Body of pancreas (tissue), 4 donors: Measurements from ENCODE around the gene CCL25. TPM values are rescaled to one million over a fixed set of nuclear protein-coding genes. Genes with fewer than 3 reads are reported as not detected.

Experiments used
- ATAC-seq: fragments of 150-250 bp; one replicate; pipeline ENCODE4 v1.9.1; 2016
- DNase-seq, 4 donors: peaks; one replicate each; pipeline ENCODE4 v3.0.0-alpha.2; 2019
- H3K27ac ChIP-seq, 4 donors: fragments of 200-600 bp; sonication (generic); 1 replicate in 3 of 4; 2 replicates in 1 of 4; pipeline versions ENCODE4 v1.5.1 to v1.6.1; 2016 to 2019; ENCODE audit warnings: mild to moderate bottlenecking in 1 of 4, mixed read lengths in 1 of 4, moderate library complexity in 1 of 4
- H3K27me3 ChIP-seq, 2 donors: fragments of 200-600 bp; sonication (generic); one replicate each; pipeline ENCODE4 v1.6.0; 2016; ENCODE audit warnings: mild to moderate bottlenecking in 1 of 2
- H3K36me3 ChIP-seq, 2 donors: fragments of 200-600 bp; sonication (generic); replicated peaks in 1 of 2; 2 replicates each; pipeline ENCODE4 v1.5.1; 2016; ENCODE audit warnings: low read depth in 2 of 2; ENCODE audit not compliant: insufficient read depth in 1 of 2
- H3K4me1 ChIP-seq: fragments of 200-600 bp; sonication (generic); one replicate; pipeline ENCODE4 v1.6.0; 2016
- H3K4me3 ChIP-seq, 2 donors: fragments of 200-600 bp; sonication (generic); 1 replicate in 1 of 2; 2 replicates in 1 of 2; pipeline ENCODE4 v1.5.1; 2016 to 2019
- H3K9me3 ChIP-seq, 3 donors: fragments of 200-600 bp; sonication (generic); 1 replicate in 2 of 3; 2 replicates in 1 of 3; pipeline ENCODE4 v1.5.1; 2016
- CTCF ChIP-seq, 7 experiments: fragments of 450-650 bp in 4 of 7; fragments of 200-600 bp in 3 of 7; sonication (generic) in 3 of 7; IDR thresholded peaks; one replicate each; pipeline ENCODE4 v1.5.1; 2016 to 2019; ENCODE audit warnings: antibody characterized with exemption in 7 of 7
- POLR2A ChIP-seq, 3 donors: fragments of 450-650 bp; IDR thresholded peaks; one replicate each; pipeline ENCODE4 v1.6.1; 2016; ENCODE audit warnings: antibody characterized with exemption in 3 of 3, mild to moderate bottlenecking in 2 of 3
- WGBS, 2 donors: methylation state at CpG; one replicate each; pipeline ENCODE4 v1.1.5; 2017; 5-methylcytosine and 5-hydroxymethylcytosine counted together
- intact Hi-C: fragments of 100-400 bp; cut with DNase I; formaldehyde crosslinking; loops from one replicate; pipeline ENCODE4 v1.15.1; 2023
- total RNA-seq, 2 donors: library from RNA; depleted of rRNA; stranded (reverse); fragments of >200 nt; gene quantifications; one replicate each; pipeline ENCODE4 v1.1.0, GENCODE V29; 2016

Gene CCL25
- total RNA-seq, 2 donors from 2014 or later = not detected

GRCh38 chr19:8083141-8083540 lies 30.6 kb downstream of the CCL25 start:
- no peak overlapping the region for H3K4me3 ChIP-seq
- no peaks in the 10 kb centered on the region for H3K9me3 ChIP-seq
- DNase-seq = no peak
- no peaks in the 10 kb centered on the region for H3K27me3 ChIP-seq
- TF ChIP-seq POLR2A (IDR thresholded peaks at IDR 0.05) (no peak), CTCF (IDR thresholded peaks at IDR 0.05) (no peak)
- H3K27ac ChIP-seq = no peak overlapping the region
- intact Hi-C loops = no loop called here
- no peak for ATAC-seq
- no peaks in the 10 kb centered on the region for H3K4me1 ChIP-seq
- H3K36me3 ChIP-seq = no peaks in the 10 kb centered on the region
- 69 to 80% methylated on average over 5 to 12 of the region's 12 CpGs for WGBS, 2 donors

DNA sequence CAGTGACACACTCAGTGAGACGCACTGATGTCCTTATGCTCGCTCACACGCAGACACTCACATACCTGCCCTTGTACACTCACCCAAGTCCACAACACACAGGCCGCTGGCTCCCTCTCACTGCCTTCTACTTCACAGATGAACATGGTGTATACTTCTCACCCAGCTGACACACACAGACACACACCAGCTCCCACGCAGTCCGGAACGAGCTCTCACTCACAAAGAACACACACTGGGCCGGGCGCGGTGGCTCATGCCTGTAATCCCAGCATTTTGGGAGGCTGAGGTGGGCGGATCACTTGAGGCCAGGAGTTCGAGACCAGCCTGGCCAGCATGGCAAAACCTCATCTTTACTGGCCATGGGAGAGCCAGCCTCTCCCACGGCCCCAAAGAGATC lies 31.6 kb downstream of the CCL25 start:
- no peak for ATAC-seq
- Histone ChIP-seq H3K4me1 (no peaks in the 10 kb centered on the region), H3K27ac (no peak overlapping the region), H3K9me3 (no peaks in the 10 kb centered on the region), H3K36me3 (no peaks in the 10 kb centered on the region), H3K27me3 (no peaks in the 10 kb centered on the region), H3K4me3 (no peak overlapping the region)
- TF ChIP-seq POLR2A (IDR thresholded peaks at IDR 0.05) (no peak), CTCF (IDR thresholded peaks at IDR 0.05) (no peak)
- DNase-seq = no peak
- 84 to 86% methylated on average over 13 of the region's 13 CpGs for WGBS, 2 donors
- intact Hi-C loops = no loop called here

GRCh38 chr19:8085598-8086408 lies 33.2 kb downstream of the CCL25 start:
- intact Hi-C loops = no loop called here
- no peak for DNase-seq
- no peak overlapping the region for H3K27ac ChIP-seq
- no peak for TF ChIP-seq POLR2A (IDR thresholded peaks at IDR 0.05)
- TF ChIP-seq CTCF (IDR thresholded peaks at IDR 0.05) = no peak
- H3K4me3 ChIP-seq = no peak overlapping the region
- H3K36me3 ChIP-seq = no peaks in the 10 kb centered on the region
- 34 to 43% methylated on average over 13 to 18 of the region's 20 CpGs for WGBS, 2 donors
- no peaks in the 10 kb centered on the region for H3K4me1 ChIP-seq
- no peak for ATAC-seq
- H3K27me3 ChIP-seq = no peaks in the 10 kb centered on the region
- no peaks in the 10 kb centered on the region for H3K9me3 ChIP-seq

- Histone ChIP-seq H3K36me3 (no peaks in the 10 kb centered on the region), H3K4me3 (no peak overlapping the region), H3K27ac (no peak overlapping the region), H3K27me3 (no peaks in the 10 kb centered on the region), H3K4me1 (no peaks in the 10 kb centered on the region), H3K9me3 (no peaks in the 10 kb centered on the region)
- intact Hi-C loops = no loop called here
- TF ChIP-seq CTCF (IDR thresholded peaks at IDR 0.05) (no peak), POLR2A (IDR thresholded peaks at IDR 0.05) (no peak)
- no peak for DNase-seq
- no peak for ATAC-seq
- WGBS, 2 donors = 83 to 91% methylated on average over 11 to 13 of the region's 13 CpGs
These were observed 34.3 kb downstream of the CCL25 start for GRCh38 chr19:8086849-8087248.

- Histone ChIP-seq H3K27ac (no peak overlapping the region), H3K9me3 (no peaks in the 10 kb centered on the region), H3K27me3 (no peaks in the 10 kb centered on the region), H3K36me3 (no peaks in the 10 kb centered on the region), H3K4me1 (no peaks in the 10 kb centered on the region), H3K4me3 (no peak overlapping the region)
- WGBS, 2 donors = 79 to 84% methylated on average over 8 to 15 of the region's 15 CpGs
- ATAC-seq (no peak), DNase-seq (no peak)
- intact Hi-C loops = no loop called here
- TF ChIP-seq CTCF (IDR thresholded peaks at IDR 0.05) (no peak), POLR2A (IDR thresholded peaks at IDR 0.05) (no peak)
These were observed 35.3 kb downstream of the CCL25 start for GRCh38 chr19:8087876-8088275.
